Transverse colon (tissue), 4 donors: ENCODE results near the gene MPRIP.

ENCODE experiments used
- POLR2A ChIP-seq: fragments of 450-650 bp; IDR thresholded peaks from one replicate; pipeline ENCODE4 v1.6.1; 2016; ENCODE audit warnings: antibody characterized with exemption, mild to moderate bottlenecking, moderate library complexity
- POLR2AphosphoS5 ChIP-seq, 3 donors: sonication (generic); formaldehyde crosslinking; IDR thresholded peaks; one replicate each; pipeline ENCODE4 v1.6.1; 2016; ENCODE audit warnings: antibody characterized with exemption in 3 of 3
- TF ChIP-seq, protein P1 (sequence below), 5 experiments: fragments of 200-600 bp in 3 of 5; fragments of 450-650 bp in 2 of 5; sonication (generic) in 3 of 5; IDR thresholded peaks; 1 replicate in 2 of 5; 2 replicates in 3 of 5; pipeline ENCODE4 v1.5.1; 2016 to 2017; ENCODE audit warnings: antibody characterized with exemption in 5 of 5, inconsistent platforms in 3 of 5, mild to moderate bottlenecking in 2 of 5, moderate library complexity in 1 of 5

DNA sequence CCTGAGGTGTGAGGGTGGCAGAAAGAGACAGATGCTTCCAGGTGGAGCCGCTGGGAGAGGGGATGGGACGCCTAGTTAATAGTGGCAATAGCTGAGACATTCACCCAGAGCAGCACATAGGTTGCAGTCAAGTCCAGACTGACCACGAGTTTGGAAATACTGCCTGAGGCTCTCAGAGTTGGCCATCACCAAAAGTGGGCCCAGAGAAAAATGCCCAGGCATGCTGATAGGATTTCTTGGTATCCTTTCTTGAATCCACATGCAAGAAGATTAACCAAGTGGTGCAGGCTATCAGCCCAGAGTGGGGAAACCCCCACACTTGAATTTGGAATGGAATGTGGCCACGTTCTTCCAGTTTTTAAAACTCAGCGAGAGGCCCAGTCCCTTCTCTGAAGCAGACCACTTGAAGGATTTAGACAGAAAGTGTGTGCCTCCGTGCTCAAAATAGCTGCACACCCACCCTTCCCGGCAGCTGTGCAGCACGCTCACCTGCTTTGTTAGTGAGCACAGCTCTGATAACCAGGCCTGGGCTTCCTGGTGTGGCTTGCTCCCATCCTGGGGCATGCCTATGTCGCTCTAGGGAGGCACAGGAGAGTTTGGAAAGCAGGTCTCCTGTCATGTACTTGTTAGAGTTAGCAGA, 128.2 kb downstream of the MPRIP start:
- TF ChIP-seq POLR2A (no peak), POLR2AphosphoS5 (IDR thresholded peaks at IDR 0.05) (no peak)
- TF ChIP-seq, protein P1, sequence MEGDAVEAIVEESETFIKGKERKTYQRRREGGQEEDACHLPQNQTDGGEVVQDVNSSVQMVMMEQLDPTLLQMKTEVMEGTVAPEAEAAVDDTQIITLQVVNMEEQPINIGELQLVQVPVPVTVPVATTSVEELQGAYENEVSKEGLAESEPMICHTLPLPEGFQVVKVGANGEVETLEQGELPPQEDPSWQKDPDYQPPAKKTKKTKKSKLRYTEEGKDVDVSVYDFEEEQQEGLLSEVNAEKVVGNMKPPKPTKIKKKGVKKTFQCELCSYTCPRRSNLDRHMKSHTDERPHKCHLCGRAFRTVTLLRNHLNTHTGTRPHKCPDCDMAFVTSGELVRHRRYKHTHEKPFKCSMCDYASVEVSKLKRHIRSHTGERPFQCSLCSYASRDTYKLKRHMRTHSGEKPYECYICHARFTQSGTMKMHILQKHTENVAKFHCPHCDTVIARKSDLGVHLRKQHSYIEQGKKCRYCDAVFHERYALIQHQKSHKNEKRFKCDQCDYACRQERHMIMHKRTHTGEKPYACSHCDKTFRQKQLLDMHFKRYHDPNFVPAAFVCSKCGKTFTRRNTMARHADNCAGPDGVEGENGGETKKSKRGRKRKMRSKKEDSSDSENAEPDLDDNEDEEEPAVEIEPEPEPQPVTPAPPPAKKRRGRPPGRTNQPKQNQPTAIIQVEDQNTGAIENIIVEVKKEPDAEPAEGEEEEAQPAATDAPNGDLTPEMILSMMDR (IDR thresholded peaks at IDR 0.05), result no peak
